ENCODE data around the gene TOM1L2.
"Not testable (repeated sequence)": the region's sequence is repeated elsewhere in the genome, so short reads cannot be mapped to it uniquely, and the experiment has no call there.

TOM1L2 gene

DNA sequence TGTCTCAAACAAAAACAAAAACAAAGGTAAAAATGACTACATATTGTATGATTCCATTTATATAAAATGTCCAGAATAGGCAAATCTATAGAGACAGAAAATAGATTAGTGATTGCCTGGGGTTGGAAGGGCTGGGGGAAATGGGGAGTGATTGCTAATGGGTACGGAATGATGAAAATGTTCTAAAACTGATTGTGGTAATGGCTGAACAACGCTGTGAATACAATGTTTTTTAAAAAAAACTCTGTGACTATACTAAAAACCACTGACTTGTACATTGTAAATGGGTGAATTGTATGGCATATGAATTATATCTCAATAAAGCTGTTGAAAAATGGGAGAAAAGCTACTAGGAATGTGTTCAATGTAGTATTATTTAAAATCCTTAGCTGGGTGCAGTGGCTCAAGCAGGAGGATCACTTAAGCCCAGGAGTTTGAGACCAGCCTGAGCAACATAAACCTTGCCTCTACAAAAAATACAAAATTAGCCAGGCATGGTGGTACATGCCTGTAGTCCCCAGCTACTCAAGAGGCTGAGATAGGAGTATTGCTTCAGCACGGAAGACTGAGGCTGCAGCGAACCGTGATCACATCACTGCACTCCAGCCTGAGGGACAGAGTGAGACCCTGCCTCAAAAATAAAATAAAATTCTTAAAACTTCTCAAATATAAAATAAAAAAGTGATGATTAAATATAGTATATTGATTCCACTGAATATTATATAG, 47.9 kb downstream of the TOM1L2 start:
- no peak for DNase-seq (ENCODE audit: low read depth)

GRCh38 chr17:17922070-17922614, 50.1 kb downstream of the TOM1L2 start:
- DNase-seq (ENCODE audit: low read depth): no peak

DNA sequence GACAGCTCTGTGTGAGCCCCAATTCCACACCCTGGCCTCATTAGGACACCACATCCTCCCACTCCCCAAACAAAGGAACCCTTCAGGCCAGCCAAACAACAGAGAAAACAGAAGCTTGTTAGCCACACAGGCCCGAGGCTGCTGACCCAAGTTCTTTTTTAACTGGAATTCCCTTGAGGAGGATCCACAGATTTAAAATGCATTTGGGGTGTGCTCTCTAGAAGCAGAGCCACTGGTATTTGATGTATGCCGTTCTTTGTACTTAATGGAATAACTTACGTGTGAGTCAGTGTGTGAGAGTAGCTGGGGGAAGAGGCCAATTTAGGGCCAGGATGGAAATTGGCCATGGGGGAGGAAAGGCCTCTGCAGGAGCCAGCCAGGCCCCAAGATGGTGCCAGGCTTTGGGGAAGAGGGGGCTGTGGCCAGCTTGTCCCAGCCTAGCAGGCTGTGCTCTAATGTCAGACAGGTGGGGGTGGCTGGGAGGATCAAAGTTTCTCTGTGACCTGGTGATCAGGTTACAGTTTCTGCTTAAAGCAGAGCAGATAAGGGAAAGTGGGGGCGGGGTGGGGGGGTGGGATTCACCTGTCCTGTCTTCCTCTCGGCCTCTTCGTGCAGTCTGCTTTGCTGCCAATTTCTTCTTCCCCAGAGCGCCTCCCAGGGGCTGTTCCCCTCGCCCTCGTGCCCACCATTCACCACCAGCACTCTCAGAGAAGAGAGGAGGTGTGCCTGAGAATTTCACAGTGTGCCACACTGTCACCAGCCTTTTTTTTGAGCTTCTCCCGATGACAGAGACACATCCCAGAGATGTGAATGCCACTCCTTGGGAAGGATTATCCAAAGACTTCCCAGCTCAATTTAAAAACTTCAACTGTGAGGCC, 50.8 kb downstream of the TOM1L2 start:
- peak; percentile 78 for DNase-seq (ENCODE audit: low read depth)

DNA sequence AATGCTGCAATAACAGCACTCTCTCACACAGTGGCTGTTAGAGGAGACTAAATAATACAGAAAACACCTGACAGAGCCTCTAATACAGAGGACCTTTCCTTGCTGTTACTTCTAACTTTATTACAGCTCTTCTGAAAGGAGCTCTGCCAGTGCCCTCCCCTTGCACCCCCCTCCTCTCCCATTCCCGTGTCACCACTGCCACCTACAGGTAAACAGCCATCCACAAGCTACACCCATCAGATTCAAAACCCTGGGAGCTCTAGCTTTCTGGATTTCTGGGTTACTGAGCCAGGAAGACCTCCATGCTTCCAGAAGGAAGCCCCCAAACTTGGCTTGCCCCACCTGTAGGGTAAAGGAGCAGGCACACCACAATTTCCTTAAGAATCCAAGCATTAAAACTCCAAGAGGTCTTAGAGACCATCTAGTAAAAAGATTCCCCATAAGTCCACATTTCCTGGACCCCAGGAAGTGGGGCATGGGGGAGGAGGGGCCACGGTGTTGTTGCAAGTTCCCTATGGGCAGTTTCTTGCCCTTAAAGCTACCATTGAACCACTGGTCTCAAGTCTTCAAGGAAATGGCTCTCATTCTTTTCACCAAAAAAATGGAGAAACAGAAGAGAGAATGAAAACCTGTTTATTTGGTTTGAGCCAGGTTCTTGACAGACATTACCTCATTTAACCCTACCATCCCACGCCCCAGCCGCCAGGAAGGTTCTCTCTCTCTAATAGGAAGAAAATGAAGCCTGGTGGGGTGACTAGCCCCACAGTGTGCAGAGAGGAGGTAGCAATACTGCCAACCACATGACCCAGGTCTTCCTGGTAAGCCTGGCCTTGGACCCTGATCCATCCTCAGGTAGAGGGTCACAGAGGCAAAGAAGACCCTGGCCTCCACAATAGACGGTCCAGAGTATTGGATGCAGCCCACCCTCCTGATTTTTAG, 52.8 kb downstream of the TOM1L2 start:
- DNase-seq (ENCODE audit: low read depth): peak; percentile 57

- no peak for DNase-seq (ENCODE audit: low read depth)
These were observed 54.8 kb downstream of the TOM1L2 start for GRCh38 chr17:17917394-17917793.

DNA sequence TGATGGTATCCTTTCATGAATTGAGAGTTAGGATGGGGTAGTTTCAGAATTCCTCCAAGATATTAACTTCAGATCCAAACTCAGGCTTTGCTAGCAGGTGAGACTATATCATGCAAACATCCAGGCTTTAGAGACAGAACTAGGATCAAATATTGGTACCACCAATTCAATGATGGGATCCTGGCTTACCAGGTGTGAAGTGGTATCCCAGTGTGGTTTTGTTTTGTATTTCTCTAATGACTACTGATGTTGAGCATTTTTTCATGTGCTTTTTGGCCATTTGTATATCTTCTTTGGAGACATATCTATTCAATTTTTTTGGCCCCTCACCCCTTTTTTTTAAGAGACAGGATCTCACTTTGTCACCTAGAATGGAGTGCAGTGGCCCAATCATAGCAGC, 57.0 kb downstream of the TOM1L2 start:
- DNase-seq (ENCODE audit: low read depth): no peak

GRCh38 chr17:17913695-17914332, 58.4 kb downstream of the TOM1L2 start:
- peak; percentile 90 for DNase-seq (ENCODE audit: low read depth)

DNA sequence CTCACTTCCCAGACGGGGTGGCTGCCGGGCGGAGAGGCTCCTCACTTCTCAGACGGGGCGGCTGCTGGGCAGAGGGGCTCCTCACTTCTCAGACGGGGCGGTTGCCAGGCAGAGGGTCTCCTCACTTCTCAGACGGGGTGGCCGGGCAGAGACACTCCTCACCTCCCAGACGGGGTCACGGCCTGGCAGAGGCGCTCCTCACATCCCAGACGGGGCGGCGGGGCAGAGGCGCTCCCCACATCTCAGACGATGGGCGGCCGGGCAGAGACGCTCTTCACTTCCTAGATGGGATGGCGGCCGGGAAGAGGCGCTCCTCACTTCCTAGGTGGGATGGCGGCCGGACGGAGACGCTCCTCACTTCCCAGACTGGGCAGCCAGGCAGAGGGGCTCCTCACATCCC, 59.9 kb downstream of the TOM1L2 start:
- not testable (repeated sequence) for DNase-seq (ENCODE audit: low read depth)

DNA sequence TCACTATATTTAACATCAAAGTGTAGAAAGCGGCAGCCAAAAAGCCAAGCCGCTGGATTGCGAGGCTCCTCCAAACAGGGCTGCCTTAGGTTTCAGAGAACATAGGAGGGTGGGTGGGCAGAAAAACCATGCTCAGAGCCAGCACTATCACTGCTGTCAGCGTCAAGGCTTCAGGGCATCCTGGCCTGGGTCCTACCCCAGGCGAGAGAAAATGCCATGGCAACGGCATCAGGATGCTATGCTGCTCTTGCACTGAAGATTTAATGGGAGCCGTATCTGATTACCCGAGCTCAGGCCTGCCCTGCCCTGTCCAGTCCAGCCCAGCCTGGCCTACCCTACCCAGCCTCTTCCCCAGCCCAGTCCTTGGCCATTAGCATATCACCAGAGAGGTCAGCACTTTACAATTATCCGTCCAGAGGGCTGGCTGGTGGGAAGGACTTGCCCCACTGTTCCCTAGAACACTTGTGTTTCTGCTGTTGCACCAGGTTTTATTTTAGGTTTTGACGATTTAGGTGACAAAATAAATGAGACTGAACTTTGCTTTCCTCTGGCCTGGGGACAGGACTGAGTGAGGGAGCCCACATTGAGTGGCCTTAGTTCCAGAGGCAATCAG, 61.1 kb downstream of the TOM1L2 start:
- no peak for DNase-seq (ENCODE audit: low read depth)

- DNase-seq (ENCODE audit: low read depth): no peak
These were observed 62.1 kb downstream of the TOM1L2 start for GRCh38 chr17:17910060-17910459.

DNA sequence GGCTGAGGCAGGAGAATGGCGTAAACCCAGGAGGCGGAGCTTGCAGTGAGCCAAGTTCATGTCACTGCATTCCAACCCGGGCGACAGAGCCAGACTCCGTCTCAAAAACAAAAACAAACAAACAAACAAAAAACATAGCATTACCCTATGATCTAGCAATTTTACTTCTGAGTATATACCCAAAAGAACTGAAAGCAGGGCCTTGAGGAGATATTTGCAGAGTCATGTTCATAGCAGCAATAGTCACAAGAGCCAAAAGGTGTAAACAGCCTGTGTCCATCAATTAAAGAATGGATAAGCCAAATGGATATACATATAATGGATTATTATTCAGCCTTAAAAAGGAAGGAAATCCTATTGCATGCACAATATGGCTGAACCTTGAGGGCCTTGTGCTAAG, 63.1 kb downstream of the TOM1L2 start:
- DNase-seq (ENCODE audit: low read depth): no peak

GRCh38 chr17:17907469-17907868, 64.7 kb downstream of the TOM1L2 start:
- no peak for DNase-seq (ENCODE audit: low read depth)

DNA sequence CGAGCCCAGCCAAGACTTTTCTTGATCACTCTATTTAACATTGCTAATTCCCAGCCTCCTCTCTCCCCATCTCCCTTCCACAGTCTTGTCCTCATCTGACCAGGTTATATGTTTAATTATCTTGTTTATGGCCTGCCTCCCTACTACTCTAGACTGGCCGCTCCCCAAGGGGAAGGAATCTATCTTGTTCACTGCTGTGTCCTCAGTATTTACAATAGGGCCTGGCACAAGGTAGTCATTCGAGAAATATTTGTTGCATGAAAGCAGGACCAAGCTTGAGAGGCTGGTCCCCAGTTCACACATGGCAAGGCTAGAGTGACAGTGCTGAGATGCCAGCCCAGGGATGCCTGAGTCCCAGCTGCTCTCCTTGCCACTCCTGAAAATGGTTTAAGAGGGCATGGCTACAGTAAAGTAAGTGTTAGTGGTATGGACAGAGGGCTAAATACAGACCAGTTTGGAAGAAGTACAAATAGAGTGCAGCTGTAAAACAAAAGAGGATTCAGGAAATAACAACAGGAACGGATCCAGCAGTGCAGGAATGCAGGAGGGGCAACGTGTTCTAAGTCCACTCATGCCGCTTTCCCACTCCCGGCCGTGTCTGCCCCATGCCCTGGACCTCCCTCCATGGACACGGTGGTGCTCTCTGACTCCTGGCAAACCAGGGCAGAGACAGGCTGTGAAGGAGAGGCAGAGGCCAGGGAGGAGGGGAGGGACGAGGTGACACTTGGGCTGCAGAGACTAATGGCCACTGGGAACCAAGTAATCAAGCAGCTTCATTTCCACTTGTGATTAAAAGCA, 65.6 kb downstream of the TOM1L2 start:
- DNase-seq (ENCODE audit: low read depth): no peak

DNA sequence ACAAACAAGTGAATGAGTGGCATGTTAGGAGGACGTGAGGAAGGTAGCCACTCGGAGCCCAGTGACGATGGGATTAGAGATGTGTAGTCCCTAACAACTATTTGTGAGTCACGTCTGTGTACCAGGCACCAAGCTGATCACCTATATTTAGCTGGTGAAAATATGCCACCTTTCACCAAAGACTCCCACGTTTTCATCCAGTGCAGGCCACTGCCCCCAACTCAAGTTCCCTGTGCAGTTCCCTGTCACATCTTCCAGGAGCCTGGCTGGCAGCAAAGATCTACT, 67.2 kb downstream of the TOM1L2 start:
- DNase-seq (ENCODE audit: low read depth): no peak

- no peak for DNase-seq (ENCODE audit: low read depth)
These were observed 67.8 kb downstream of the TOM1L2 start for GRCh38 chr17:17904166-17905035.

- DNase-seq (ENCODE audit: low read depth): no peak
These were observed 69.3 kb downstream of the TOM1L2 start for GRCh38 chr17:17902877-17903276.

GRCh38 chr17:17902376-17902775, 69.8 kb downstream of the TOM1L2 start:
- no peak for DNase-seq (ENCODE audit: low read depth)

- peak; percentile 98 for DNase-seq (ENCODE audit: low read depth)
These were observed 71.3 kb downstream of the TOM1L2 start for GRCh38 chr17:17900615-17901520.
